Skeletal muscle cell (primary cell): Measurements from ENCODE around the gene IGF1R.

Experiments used
- DNase-seq: peaks from one replicate; pipeline ENCODE4 v3.0.0-alpha.2; 2010; ENCODE audit warnings: low read depth
- H3K4me3 ChIP-seq: 2 replicates; pipeline ENCODE4 v1.5.1; 2011; ENCODE audit warnings: low read depth, mild to moderate bottlenecking, control low read depth, low read length, moderate library complexity

Gene IGF1R

GRCh38 chr15:98939311-98940080 is 291.2 kb downstream of the IGF1R start:
- DNase-seq, result no peak
- no peak overlapping the region for H3K4me3 ChIP-seq

GRCh38 chr15:98941595-98942255 is 293.4 kb downstream of the IGF1R start:
- H3K4me3 ChIP-seq, result no peak overlapping the region
- no peak for DNase-seq

- no peak overlapping the region for H3K4me3 ChIP-seq
- no peak for DNase-seq
Observed at GRCh38 chr15:98942431-98942830, 294.1 kb downstream of the IGF1R start.

DNA sequence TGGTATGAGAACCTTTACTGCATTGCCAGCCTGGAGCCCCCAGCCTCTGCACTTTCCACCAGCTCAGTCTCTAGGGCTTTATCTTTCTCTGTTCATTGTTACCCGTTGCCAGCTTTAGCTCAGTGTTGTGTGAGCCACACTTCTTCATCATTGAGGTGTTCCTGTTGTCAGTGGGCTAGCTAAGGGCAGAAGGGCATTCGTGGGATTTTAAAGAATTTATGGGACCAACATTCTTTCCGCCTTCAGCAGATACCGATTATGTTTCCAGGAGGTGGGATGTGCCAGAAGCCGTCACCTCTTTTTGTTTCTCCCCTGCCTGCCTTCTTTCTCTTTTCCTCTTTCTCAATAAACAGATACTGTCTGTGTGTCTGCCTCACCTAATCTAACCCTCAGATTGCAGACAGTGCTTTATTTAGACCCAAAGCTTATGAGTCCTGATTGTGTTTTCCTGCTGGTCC is 294.7 kb downstream of the IGF1R start:
- DNase-seq, result peak; percentile 19
- H3K4me3 ChIP-seq, result no peak overlapping the region

- DNase-seq, result no peak
- H3K4me3 ChIP-seq, result no peak overlapping the region
Observed at GRCh38 chr15:98943601-98944151, 295.3 kb downstream of the IGF1R start.

DNA sequence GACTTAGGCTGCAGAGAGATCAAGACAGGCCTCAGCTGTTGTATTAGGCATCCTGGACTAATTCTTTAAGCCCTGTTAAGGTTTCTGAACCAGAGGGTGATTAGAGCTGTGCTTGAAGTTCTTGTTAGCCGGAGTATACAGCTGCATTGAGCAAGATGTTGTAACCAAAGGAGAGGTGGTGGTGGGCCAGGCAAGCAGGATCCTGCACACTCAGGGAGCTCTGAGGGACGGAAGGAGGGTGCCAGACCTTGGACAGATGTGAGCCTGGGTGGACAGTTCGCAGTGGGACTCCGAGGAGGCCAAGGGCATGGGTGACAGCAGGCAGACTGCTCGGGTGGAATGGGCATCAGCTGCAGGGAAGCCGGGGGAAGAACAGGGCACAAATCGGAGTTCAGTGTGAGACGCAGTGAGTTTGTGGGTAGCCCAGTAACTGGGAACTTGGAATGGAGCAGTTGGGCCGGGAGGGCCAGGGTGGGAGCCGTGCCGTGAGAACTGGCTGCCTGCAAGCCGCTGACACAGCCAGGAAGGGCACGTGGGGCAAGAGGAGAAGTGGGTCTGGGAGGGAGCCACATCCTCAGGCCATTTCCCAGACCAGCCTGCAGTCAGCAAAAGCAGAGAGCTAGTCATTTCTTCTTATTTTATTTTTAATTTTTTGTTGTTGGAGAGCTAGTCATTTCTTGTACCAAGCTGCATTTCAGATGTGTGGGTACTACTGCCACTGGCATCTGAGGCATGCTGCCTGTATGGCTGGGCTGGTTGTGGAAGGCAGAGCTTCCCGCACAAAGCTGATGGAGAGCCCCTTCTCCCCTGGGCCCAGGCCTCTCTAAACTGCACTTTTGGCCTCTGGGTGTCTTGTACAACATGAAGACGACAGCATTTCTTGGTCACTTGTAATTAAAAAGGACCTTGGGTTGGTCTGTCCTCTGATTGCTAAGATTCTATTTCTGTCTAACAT is 298.2 kb downstream of the IGF1R start:
- H3K4me3 ChIP-seq, result no peak overlapping the region
- no peak for DNase-seq

DNA sequence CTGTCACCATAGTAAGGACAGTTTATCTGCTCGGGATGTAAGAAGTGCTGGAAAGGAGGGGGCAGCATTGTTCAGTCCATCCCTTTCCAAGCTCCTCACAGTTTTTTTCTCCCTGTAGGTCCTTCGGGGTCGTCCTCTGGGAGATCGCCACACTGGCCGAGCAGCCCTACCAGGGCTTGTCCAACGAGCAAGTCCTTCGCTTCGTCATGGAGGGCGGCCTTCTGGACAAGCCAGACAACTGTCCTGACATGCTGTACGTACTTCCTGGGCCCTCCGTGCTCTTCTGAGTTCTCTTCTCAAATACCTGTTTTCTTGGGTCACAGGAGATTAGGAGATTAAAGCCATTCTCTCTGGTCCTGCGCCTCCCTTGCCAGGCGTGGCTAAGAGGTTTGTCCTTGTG is 300.1 kb downstream of the IGF1R start:
- DNase-seq, result no peak
- no peak overlapping the region for H3K4me3 ChIP-seq

GRCh38 chr15:98948941-98949340 is 300.6 kb downstream of the IGF1R start:
- DNase-seq, result no peak

DNA sequence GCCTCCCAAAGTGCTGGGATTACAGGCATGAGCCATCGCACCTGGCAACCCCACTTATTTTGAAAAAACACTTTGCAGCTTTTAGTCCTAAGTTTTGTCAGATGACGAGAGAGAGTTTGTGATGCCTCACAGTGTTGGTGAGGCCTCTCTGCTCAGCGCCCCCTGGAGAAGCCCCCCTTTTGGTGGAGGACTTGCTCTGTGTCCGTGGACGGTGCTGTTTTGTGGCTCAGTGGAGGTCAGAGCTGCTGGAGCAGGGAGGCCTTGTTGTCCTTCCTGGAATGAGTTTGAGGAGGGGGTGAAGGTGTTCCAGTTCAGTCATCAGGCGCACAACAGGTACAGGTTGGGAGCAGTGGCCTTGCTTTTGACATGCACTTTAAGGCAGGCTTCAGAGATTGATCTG is 301.3 kb downstream of the IGF1R start:
- H3K4me3 ChIP-seq, result no peak overlapping the region
- no peak for DNase-seq

More at GRCh38 chr15:98948941-98949340, 300.6 kb downstream of the IGF1R start:
- no peak overlapping the region for H3K4me3 ChIP-seq

DNA sequence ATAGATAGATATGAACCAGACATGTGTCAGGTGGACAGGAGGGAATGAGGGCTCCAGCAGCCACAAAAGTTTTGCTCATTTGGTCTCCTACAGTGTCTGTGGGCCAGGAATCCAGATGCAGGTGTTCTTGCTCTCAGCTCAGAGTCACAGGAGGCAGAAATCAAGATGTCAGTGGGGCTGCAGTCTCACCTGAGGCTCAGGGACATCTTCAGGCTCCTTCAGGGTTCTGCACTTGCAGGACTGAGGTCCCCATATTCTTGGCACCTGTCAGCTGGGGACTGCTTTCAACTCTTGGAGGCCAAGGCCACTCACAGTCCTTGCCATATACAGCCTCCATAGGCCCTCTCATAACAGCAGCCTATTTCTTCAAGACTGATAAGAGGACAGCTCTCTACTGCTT is 301.9 kb downstream of the IGF1R start:
- DNase-seq, result no peak
- no peak overlapping the region for H3K4me3 ChIP-seq

GRCh38 chr15:98951004-98951403 is 302.7 kb downstream of the IGF1R start:
- no peak overlapping the region for H3K4me3 ChIP-seq
- no peak for DNase-seq

DNA sequence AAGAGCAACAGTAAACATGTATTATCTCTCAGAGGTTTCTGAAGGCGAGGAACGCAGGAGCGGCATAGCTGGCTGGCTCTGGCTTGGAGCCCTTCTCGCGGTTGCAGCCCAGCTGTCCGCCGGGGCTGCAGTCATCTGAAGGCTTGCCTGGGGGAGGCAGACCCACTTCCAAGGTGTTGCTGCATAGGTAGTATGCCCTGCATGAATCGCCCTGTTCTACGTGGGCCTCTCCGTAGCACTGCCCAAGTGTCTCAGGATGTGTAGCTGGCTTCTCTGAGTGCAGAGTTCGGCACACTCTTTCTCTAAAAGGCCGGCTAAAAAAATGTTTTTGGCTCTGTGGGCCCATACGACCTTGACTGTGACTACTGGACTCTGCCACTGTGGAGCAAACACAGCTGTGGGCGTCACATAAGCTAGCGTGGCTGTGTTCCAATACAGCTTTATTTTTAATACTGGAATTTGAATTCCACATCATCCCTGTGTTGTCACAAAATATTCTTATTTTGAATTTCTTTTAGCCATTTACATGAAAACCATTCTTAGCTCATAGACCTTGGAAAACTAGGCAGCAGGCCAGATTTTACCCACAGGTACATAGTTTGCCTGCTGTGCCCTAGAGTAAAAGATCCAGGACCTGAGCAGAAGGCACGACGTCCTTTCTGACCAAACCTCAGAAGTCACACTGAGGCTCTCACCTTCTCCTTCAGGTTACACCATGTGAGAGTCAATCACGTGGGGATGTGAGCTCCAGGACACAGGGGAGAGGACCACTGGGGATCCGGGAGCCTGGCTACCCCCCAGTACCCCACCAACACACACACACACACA is 303.4 kb downstream of the IGF1R start:
- H3K4me3 ChIP-seq, result no peak overlapping the region
- no peak for DNase-seq

GRCh38 chr15:98952381-98952803 is 304.1 kb downstream of the IGF1R start:
- H3K4me3 ChIP-seq, result no peak overlapping the region
- DNase-seq, result no peak

GRCh38 chr15:98953000-98953787 is 304.9 kb downstream of the IGF1R start:
- H3K4me3 ChIP-seq, result no peak overlapping the region
- DNase-seq, result no peak

- DNase-seq, result no peak
- no peak overlapping the region for H3K4me3 ChIP-seq
Observed at GRCh38 chr15:98953968-98954367, 305.6 kb downstream of the IGF1R start.

- H3K4me3 ChIP-seq, result no peak overlapping the region
- DNase-seq, result peak; percentile 25
Observed at GRCh38 chr15:98954411-98954810, 306.1 kb downstream of the IGF1R start.

DNA sequence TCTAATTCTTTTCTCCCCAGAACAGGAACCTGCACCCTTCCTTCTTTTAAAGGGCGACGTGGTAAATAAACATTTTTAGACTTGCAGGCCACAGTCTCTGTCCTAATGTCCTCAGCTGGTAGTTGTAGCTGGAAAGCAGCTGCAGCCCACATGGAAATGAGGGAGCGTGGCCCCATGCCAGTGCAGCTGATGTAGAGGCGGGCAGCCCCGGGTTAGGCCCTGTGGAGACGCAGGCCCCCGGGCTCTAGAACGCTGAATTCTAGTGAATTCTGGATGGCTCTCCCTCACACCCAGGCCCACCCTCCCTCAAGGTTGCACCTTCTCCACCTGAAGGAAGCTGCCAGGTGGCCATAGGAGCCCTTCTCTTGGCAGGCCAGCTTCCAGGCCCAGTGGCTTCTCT is 307.0 kb downstream of the IGF1R start:
- DNase-seq, result no peak
- no peak overlapping the region for H3K4me3 ChIP-seq
